ENCODE data around the gene PTPRR. TPM values are rescaled to one million over a fixed set of nuclear protein-coding genes. Genes with fewer than 3 reads are reported as not detected.

The PTPRR gene
- total and polyA plus RNA-seq, 2 of the 13 experiments (the other 11 are each of a cell fraction or from before 2014, with no cell fraction given) = not detected

GRCh38 chr12:70948976-70949336, 28.4 kb upstream of the PTPRR start (continued):
- TF ChIP-seq DNMT1 (CRISPR knock-in tag; IDR thresholded peaks at IDR 0.05) (no peak), ZFP91 (CRISPR knock-in tag; IDR thresholded peaks at IDR 0.05; ENCODE audit: borderline replicate concordance) (no peak), PAF1 (CRISPR knock-in tag; IDR thresholded peaks at IDR 0.05) (no peak), ZNF703 (CRISPR knock-in tag; IDR thresholded peaks at IDR 0.05; ENCODE audit: borderline replicate concordance) (no peak), KLF11 (CRISPR knock-in tag; IDR thresholded peaks at IDR 0.05) (no peak)

DNA sequence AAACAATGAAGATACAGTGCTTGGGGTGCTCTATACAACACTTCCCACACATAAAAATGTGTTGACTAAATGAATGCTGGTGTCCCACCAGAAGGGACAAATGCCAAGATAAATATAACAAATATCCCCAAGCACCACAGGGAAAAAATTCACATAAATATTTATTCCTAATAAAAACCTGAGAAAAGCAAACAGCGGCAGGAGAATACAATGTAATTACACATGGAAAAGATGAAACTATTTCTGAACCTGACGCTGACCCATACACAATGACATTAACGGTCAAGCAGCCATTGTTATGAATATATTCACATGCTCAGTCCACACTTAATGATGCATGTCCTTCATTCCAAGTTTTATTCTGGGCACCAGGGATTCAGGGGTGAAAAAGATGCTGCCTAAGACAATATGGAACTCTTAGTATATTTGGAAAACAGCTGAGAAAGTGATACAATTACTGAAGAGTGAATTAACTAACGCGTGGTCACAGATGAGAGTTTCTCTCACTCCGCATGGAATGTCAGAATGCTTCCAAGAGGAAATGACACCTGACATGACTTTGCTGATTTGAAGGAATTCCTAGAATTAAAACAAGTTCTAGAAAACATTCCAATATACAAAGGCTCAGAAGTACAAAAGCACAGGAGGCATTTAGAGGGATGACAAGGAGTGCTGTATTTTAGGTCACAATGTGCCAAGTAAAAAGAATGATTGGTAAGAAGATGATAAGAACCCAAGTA, 27.9 kb upstream of the PTPRR start:
- H3K4me1 ChIP-seq (ENCODE audit: insufficient read depth, low read length) = no peaks in the 10 kb centered on the region
- ChIA-PET CTCF (ENCODE audit: low intra/inter-chr PET ratio, low total read pairs) (no interaction called here), POLR2A (no interaction called here)
- FAIRE-seq (no peak), ATAC-seq (no peak), DNase-seq (ENCODE audit: low spot score) (no peak)
- no peak overlapping the region for H2AFZ ChIP-seq (ENCODE audit: low read length)
- intact Hi-C loops (cut with micrococcal nuclease; ENCODE audit: unreplicated experiment) (no loop called here), in situ Hi-C loops (cut with HindIII; ENCODE audit: extremely low pct_ligation_motif_present, low pct_unique_long_range_greater_than_20kb) (no loop called here)
- H3K27ac ChIP-seq (ENCODE audit: extremely low read length, insufficient read depth, low read length) = no peak overlapping the region
- no peaks in the 10 kb centered on the region for H4K20me1 ChIP-seq (ENCODE audit: insufficient read depth, low read length)
- WGBS (ENCODE audit: low lambda C conversion rate) = 29% methylated on average over 6 of the region's 6 CpGs
- no peaks in the 10 kb centered on the region for H3K79me2 ChIP-seq (ENCODE audit: insufficient read depth, low read length)
- no peak overlapping the region for H3K4me2 ChIP-seq (ENCODE audit: low read depth, low read length)
- no peak overlapping the region for H3K9ac ChIP-seq (ENCODE audit: insufficient read depth, low read depth, low read length)
- H3K4me3 ChIP-seq (replicated peaks in 1 of 3; ENCODE audit: insufficient read depth in 1 of 3, low read depth in 2 of 3, low read length in 3 of 3) = no peak overlapping the region
- H3K36me3 ChIP-seq (replicated peaks in 1 of 2; ENCODE audit: control insufficient read depth in 1 of 2, insufficient read depth in 2 of 2, low read length in 2 of 2) = no peaks in the 10 kb centered on the region
- H3K27me3 ChIP-seq (ENCODE audit: control insufficient read depth in 1 of 2, insufficient read depth in 2 of 2, low read length in 2 of 2) = no peaks in the 10 kb centered on the region
- no peaks in the 10 kb centered on the region for H3K9me3 ChIP-seq (ENCODE audit: low read length)
- no TSS peak for BruUV-seq (replicated peaks)
- TF ChIP-seq AHR (CRISPR knock-in tag; IDR thresholded peaks at IDR 0.05) (no peak), PCBP1 (IDR thresholded peaks at IDR 0.05; ENCODE audit: borderline replicate concordance, low read depth, low read length) (no peak), AGO2 (optimal IDR thresholded peaks at IDR 0.05; ENCODE audit: low read depth, low read length) (no peak), ZNF430 (CRISPR knock-in tag; IDR thresholded peaks at IDR 0.05) (no peak), ZNF432 (CRISPR knock-in tag; IDR thresholded peaks at IDR 0.05; ENCODE audit: borderline replicate concordance) (no peak), KDM2A (CRISPR knock-in tag; IDR thresholded peaks at IDR 0.05; ENCODE audit: borderline replicate concordance, low read depth) (no peak), ZBTB38 (CRISPR knock-in tag; IDR thresholded peaks at IDR 0.05) (no peak), ZNF30 (CRISPR knock-in tag; IDR thresholded peaks at IDR 0.05) (no peak), ARHGAP35 (CRISPR knock-in tag; IDR thresholded peaks at IDR 0.05; ENCODE audit: borderline replicate concordance) (no peak), ZNF570 (CRISPR knock-in tag; IDR thresholded peaks at IDR 0.05; ENCODE audit: borderline replicate concordance) (no peak), ZNF33A (CRISPR knock-in tag; IDR thresholded peaks at IDR 0.05; ENCODE audit: borderline replicate concordance) (no peak), ETS1 (CRISPR knock-in tag; IDR thresholded peaks at IDR 0.05) (no peak), HOXD1 (CRISPR knock-in tag; IDR thresholded peaks at IDR 0.05) (no peak)

Data from HepG2 (cell line).